ENCODE data around the gene SECTM1.
"Not testable (repeated sequence)": the region's sequence is repeated elsewhere in the genome, so short reads cannot be mapped to it uniquely, and the experiment has no call there.

Gene SECTM1

DNA sequence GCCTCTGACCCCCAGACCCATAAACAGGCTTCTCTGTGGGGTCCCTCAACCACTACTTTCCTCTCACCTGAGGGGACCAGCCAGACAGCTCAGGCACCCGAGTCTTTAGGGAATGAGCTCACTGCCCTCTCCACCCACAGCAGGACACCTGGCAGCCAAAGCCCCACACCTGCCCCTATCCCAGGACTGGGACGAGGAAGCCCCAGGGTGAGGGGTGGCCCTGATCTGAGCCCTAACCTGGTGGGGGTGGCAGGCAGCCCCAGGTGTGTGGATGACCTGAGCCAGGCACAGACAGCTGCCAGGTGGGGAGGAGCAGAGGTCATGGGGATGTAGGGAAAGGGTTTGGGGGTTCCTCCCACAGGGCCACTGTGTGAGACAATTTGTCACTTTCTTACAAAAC is 23.8 kb upstream of the SECTM1 start:
- H3K4me3 Mint-ChIP-seq, result no peak overlapping the region
- no peaks in the 10 kb centered on the region for H3K9me3 Mint-ChIP-seq
- peaks cover 12% of the 10 kb centered on the region for H3K27me3 Mint-ChIP-seq (ENCODE audit: low read depth)
- no peak overlapping the region for H3K27ac Mint-ChIP-seq
- H3K4me1 Mint-ChIP-seq (ENCODE audit: low read depth), result peaks cover 8% of the 10 kb centered on the region
- no peaks in the 10 kb centered on the region for H3K36me3 Mint-ChIP-seq (ENCODE audit: low read depth)

DNA sequence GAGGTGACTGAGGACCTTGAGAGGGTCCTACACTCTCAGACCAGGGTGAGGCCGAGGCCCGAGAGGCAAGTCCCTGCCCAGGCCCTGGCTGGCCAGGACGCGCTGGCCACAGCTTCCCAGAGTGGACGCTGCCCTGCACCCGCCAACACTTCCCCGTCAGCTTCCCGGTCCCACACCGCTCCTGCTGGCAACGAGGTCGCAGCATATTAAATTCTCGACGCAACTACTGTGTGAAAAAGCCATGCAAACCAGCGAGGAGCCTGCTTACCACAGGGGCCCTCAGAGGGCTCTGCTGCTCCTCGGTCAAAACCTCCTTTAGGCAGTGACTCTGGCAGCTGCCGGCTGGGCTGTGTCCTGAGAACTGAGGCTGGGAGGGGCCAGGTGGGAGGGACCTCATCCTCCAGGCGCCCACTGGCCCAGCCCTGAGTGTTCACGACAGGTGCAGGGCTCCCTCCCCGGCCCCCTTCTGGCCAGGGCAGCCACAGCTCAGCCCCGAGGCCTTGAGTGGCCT is 23.3 kb upstream of the SECTM1 start:
- Mint-ChIP-seq H3K4me1 (ENCODE audit: low read depth) (peaks cover 8% of the 10 kb centered on the region), H3K27ac (no peak overlapping the region), H3K9me3 (no peaks in the 10 kb centered on the region), H3K4me3 (no peak overlapping the region), H3K36me3 (ENCODE audit: low read depth) (no peaks in the 10 kb centered on the region), H3K27me3 (ENCODE audit: low read depth) (peaks cover 11% of the 10 kb centered on the region)

DNA sequence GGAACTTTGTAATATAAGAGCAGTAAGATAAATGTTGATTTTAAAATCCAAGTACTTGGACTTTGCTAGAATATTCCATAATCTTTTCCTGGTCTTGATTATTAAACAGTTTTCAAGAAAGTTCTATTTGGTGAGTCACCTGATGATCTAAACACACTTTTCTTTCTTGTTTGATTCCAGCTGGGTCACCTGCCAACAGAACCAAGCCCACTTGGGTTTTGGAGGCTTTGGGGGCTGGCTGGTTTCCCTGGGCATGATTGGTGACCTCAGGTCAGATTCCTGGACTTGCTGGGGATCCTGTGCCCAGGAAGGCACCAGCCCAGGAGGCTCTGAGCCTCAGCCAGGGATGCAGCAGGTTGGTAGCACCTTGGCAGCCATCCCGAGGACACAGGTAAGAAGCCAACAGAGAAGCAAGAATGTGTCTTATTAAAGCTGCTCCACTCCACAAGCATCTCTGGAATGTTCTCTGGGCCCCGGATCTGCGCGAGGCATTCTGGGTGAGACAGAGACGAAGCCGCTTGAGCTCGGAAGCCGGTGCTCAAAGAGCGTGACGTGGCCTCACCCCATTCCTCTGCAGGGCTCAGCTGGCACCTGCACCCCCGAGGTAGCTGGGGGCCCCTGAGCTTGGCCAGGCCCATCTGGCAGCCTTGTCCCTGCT is 22.3 kb upstream of the SECTM1 start:
- no peak overlapping the region for H3K4me3 Mint-ChIP-seq
- H3K4me1 Mint-ChIP-seq (ENCODE audit: low read depth), result peaks cover 8% of the 10 kb centered on the region
- H3K27me3 Mint-ChIP-seq (ENCODE audit: low read depth), result peaks cover 8% of the 10 kb centered on the region
- H3K27ac Mint-ChIP-seq, result no peak overlapping the region
- H3K36me3 Mint-ChIP-seq (ENCODE audit: low read depth), result no peaks in the 10 kb centered on the region
- no peaks in the 10 kb centered on the region for H3K9me3 Mint-ChIP-seq

DNA sequence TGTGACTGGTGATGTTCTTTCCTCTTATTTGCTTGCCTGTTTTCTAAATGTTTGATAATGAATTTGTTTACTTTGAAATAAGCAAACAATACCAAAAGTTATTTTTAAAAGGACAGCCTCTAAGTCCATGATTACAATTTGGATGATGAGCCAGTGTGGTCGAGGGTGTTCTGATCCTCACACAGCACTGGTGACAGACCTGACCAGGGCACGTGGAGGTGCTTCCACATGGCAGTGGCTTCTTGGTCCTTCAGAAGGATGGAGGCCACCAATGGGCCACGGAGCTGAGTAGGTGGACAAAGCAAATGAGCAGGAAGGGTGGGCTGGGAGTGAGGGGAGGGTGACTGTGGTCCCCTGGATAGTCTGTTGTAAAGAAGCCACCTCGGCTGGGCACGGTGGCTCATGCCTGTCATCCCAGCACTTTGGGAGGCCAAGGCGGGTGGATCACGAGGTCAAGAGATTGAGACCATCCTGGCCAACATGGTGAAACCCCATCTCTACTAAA is 21.3 kb upstream of the SECTM1 start:
- no peak overlapping the region for H3K4me3 Mint-ChIP-seq
- H3K9me3 Mint-ChIP-seq, result no peaks in the 10 kb centered on the region
- peaks cover 8% of the 10 kb centered on the region for H3K4me1 Mint-ChIP-seq (ENCODE audit: low read depth)
- no peaks in the 10 kb centered on the region for H3K36me3 Mint-ChIP-seq (ENCODE audit: low read depth)
- H3K27me3 Mint-ChIP-seq (ENCODE audit: low read depth), result peaks cover 8% of the 10 kb centered on the region
- H3K27ac Mint-ChIP-seq, result no peak overlapping the region

DNA sequence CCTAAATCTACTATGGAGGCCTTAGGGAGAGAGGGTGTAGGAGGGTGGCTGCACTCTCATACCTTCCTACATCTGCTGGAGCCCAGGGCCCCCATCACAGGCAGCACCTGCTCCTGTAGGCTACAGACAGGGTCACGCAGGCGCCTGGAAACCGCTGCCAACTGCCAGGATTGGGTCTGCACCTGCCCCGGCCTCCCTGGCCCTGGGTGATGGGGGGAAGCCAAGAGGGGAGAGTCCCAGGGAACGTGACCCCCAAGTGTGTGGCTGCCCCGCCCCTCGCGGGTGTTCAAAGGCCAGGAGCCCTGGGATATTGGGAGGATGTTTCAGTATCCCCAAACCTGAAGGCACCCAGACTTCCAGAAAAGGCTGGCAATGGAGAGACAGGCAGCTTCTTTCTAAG is 19.9 kb upstream of the SECTM1 start:
- peaks cover 7% of the 10 kb centered on the region for H3K27me3 Mint-ChIP-seq (ENCODE audit: low read depth)
- no peak overlapping the region for H3K27ac Mint-ChIP-seq
- no peaks in the 10 kb centered on the region for H3K9me3 Mint-ChIP-seq

DNA sequence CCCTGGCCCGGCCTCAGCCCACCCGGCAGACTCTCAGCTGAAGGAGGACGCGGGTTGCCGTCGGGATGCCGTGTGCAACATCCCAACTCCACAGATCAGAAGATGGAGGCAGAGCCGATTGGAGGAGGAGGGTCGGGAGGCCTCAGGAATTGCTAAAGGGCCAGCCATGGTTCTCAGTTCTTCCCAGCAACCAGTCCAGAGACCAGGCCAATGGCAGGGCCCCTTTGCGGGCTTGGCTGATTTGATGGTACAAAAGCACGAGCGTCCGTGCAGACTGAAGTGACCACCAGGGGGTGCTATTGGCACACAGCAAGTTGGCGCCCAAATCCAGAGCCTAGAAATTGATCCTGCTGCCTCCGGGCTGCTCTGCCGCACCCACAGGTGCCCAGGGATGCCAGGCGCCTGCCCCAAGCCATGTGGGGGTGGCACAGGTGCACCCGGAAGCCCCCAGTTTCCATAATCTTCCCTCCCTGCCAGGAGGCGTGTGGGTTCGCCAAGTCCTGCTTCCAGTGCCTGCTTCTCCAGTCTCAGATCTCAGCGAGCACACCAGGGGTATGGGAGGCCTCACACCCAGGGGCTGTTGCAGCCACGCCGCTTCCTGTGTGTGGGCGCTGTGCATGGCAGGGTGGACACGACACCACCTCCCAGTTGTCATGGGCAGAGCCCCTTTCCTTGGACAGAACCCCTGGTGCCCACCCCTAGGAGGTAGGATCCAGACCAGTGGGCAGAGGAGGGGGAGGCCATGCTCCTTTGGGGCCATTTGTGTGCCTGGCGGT is 18.3 kb upstream of the SECTM1 start:
- H3K27me3 Mint-ChIP-seq (ENCODE audit: low read depth), result peaks cover 3% of the 10 kb centered on the region

More for the DNA sequence above, 19.9 kb upstream of the SECTM1 start:
- H3K4me3 Mint-ChIP-seq, result no peak overlapping the region
- H3K36me3 Mint-ChIP-seq (ENCODE audit: low read depth), result no peaks in the 10 kb centered on the region
- peaks cover 5% of the 10 kb centered on the region for H3K4me1 Mint-ChIP-seq (ENCODE audit: low read depth)

DNA sequence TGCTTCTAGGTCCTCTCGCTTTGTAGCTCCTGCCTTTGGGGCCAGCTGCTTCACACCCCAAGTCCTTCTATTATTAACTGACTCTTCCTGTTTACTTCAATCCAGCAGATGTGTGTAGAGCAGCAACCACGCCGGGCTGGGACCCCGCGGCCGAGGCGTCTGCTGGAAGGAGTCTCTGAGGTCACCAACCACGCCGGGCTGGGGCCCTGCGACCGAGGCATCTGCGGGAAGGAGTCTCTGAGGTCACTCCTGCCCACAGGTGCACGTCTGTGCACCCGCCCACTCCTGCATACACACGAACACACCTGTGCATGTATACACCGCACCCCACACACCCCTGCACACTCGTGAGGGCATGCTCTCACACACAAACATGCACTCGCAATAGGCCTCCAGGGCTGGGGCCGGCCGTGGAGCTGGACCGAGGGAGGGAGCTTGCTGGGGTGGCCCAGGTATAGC is 17.7 kb upstream of the SECTM1 start:
- H3K9me3 Mint-ChIP-seq, result no peaks in the 10 kb centered on the region
- H3K27me3 Mint-ChIP-seq (ENCODE audit: low read depth), result peaks cover 8% of the 10 kb centered on the region
- H3K36me3 Mint-ChIP-seq (ENCODE audit: low read depth), result no peaks in the 10 kb centered on the region
- H3K27ac Mint-ChIP-seq, result no peak overlapping the region
- no peak overlapping the region for H3K4me3 Mint-ChIP-seq
- H3K4me1 Mint-ChIP-seq (ENCODE audit: low read depth), result peaks cover 5% of the 10 kb centered on the region

More for the DNA sequence above, 18.3 kb upstream of the SECTM1 start:
- H3K36me3 Mint-ChIP-seq (ENCODE audit: low read depth), result no peaks in the 10 kb centered on the region
- no peaks in the 10 kb centered on the region for H3K4me1 Mint-ChIP-seq (ENCODE audit: low read depth)
- no peak overlapping the region for H3K4me3 Mint-ChIP-seq
- no peaks in the 10 kb centered on the region for H3K9me3 Mint-ChIP-seq
- H3K27ac Mint-ChIP-seq, result no peak overlapping the region

DNA sequence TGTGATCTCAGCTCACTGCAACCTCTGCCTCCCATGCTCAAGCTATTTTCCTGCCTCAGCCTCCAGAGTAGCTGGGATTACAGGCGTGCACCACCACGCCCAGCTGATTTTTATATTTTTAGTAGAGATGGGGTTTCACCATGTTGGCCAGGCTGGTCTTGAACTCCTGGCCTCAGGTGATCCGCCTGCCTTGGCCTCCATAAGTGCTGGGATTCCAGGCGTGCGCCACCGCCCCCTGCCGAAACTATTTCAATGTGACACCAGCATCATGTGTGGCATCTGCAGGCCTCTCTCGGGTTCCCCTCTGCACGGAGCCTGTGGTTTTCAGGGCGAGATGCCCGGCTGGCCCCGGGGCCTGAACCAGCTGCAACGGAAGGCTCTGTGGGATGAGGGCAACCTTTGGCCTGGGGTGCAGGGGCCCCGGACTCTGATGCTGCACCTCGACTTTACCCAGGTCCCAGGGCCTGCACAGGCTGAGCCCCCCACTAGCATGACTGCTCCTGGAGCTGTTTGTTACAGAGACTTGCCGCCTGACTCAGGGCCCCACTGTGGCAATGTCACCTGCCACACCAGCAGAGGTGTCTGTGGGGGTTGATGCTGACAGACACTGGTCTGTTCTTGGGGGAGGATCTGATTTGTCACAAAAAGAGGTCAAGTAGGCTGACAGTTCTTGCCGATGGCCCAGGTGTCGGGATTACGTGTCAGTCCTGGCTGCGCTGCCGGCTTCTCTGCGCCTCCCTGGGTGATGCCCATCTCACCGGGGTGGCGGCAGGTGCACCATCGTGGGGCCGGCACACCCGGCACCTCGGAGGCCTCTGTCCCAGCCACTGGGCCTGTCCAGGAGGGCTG is 16.8 kb upstream of the SECTM1 start:
- H3K4me1 Mint-ChIP-seq (ENCODE audit: low read depth), result peaks cover 6% of the 10 kb centered on the region
- H3K27ac Mint-ChIP-seq, result no peak overlapping the region

DNA sequence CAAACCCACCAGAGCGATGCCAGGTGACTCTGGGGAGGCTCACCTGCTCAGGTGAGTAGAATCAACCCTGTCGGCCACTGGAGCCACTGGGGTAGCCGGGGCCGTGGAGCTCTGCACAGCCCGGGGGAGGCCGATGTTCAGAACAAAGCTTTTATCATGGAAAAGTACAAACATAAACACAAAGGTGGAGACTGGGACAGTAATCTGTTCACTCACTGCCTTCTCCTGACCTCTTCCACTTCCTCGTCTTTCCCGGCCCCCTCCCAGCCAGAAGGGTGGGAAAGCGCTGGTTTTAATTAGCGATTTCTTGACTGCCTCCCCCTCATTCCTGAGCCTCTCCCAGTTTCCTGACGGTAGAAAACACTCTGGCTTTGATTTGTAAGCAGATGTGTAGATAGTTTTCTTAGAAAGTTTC is 15.7 kb upstream of the SECTM1 start:
- Mint-ChIP-seq H3K4me1 (ENCODE audit: low read depth) (peaks cover 6% of the 10 kb centered on the region), H3K27ac (no peak overlapping the region), H3K36me3 (ENCODE audit: low read depth) (no peaks in the 10 kb centered on the region), H3K27me3 (ENCODE audit: low read depth) (peaks cover 9% of the 10 kb centered on the region), H3K4me3 (no peak overlapping the region), H3K9me3 (no peaks in the 10 kb centered on the region)

More for the DNA sequence above, 16.8 kb upstream of the SECTM1 start:
- peaks cover 9% of the 10 kb centered on the region for H3K27me3 Mint-ChIP-seq (ENCODE audit: low read depth)
- no peaks in the 10 kb centered on the region for H3K9me3 Mint-ChIP-seq
- no peak overlapping the region for H3K4me3 Mint-ChIP-seq
- no peaks in the 10 kb centered on the region for H3K36me3 Mint-ChIP-seq (ENCODE audit: low read depth)

DNA sequence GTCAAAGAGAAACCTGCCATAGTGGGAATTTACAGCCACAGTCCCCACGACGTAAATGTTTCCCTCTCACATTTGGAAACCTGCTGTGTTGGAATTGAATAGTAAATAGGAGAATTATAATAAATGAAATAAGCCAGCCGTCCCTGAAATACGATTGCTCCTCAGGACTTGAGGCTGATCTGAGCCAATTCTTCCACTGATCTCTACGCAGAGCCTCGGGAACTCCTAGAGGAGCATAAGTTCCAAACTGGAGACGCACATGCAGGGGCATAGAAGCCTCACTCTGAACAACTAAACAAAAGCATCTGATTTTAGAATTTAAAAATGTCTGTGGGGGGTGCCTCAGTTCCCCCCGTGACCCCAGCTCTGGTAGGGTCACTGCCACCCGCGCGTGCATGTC is 15.3 kb upstream of the SECTM1 start:
- H3K4me3 Mint-ChIP-seq, result no peak overlapping the region
- no peaks in the 10 kb centered on the region for H3K9me3 Mint-ChIP-seq
- peaks cover 6% of the 10 kb centered on the region for H3K4me1 Mint-ChIP-seq (ENCODE audit: low read depth)
- H3K27me3 Mint-ChIP-seq (ENCODE audit: low read depth), result peaks cover 9% of the 10 kb centered on the region
- no peaks in the 10 kb centered on the region for H3K36me3 Mint-ChIP-seq (ENCODE audit: low read depth)
- no peak overlapping the region for H3K27ac Mint-ChIP-seq

DNA sequence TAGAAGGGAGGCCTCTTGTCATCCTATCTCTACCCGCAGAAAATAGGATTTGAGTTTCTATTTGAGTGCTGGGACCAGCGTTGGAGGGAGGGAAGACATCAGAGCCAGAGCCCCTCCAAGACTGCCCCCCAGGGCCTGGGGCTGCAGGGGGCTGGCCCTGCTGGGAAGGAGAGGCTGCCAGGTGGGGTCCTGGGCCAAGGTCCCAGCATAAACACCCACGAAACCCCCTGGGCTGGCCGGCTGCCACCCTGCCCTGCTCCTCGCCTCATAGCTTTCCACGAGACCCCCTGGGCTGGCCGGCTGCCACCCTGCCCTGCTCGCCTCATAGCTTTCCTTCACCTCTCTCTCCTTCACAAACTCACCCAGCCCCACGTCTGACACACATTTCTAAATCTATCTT is 14.9 kb upstream of the SECTM1 start:
- Mint-ChIP-seq H3K4me3 (no peak overlapping the region), H3K27ac (no peak overlapping the region), H3K9me3 (no peaks in the 10 kb centered on the region), H3K36me3 (ENCODE audit: low read depth) (no peaks in the 10 kb centered on the region), H3K4me1 (ENCODE audit: low read depth) (peaks cover 6% of the 10 kb centered on the region), H3K27me3 (ENCODE audit: low read depth) (peaks cover 9% of the 10 kb centered on the region)

DNA sequence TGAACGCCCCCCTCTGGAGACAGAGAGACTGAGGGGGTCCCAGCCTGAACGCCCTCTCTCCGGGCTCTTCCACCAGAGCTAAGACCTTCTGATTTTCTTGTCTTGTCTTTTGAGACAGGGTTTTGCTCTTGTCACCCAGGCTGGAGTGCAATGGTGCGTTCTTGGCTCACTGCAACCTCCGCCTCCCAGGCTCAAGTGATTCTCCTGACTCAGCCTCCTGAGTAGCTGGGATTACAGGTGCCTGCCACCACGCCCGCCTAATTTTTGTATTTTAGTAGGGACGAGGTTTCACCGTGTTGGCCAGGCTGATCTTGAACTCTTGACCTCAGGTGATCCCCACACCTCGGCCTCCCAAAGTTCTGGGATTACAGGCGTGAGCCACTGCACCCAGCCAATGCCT is 14.4 kb upstream of the SECTM1 start:
- not testable (repeated sequence) for H3K4me1 Mint-ChIP-seq (ENCODE audit: low read depth); H3K9me3 Mint-ChIP-seq; H3K27me3 Mint-ChIP-seq (ENCODE audit: low read depth); H3K4me3 Mint-ChIP-seq; H3K27ac Mint-ChIP-seq; H3K36me3 Mint-ChIP-seq (ENCODE audit: low read depth)

DNA sequence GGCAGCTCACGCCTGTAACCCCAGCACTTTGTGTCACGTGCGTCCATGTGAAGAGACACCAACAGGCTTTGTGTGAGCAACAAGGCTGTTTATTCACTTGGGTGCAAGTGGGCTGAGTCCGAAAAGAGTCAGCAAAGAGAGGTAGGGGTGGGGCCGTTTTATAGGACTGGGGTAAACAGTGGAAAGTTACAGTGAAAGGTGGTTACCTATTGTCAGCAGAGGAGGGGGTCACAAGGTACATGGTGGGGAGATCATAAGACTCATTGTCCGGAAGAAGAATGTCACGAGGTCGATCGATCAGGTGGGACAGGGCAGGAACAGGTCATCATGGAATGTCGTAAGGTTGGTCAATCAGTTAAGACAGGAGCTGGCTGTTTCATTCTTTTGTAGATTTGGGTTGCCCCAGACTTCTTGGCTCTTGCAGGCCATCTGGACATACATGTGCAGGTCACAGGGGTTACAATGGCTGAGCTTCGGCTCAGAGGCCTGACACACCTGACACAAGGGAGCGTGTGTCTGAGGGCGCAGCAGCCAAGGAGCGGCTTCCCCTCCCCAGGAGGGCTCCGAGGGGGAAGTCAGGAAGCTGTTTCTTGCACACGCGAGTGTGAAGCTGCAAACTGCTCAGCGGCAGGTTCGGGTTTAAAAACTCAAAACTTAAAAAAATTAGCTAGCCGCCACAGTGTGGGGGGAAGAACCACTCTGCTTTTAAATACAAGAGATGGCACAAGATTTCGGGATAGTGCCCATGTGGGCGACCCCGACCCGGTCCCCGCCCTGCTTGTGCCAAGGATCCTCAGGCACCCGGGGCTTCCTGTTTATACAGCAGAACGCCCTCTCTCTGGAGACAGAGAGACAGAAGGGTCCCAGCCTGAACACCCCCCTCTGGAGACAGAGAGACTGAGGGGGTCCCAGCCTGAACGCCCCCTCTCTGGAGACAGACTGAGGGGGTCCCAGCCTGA is 13.1 kb upstream of the SECTM1 start:
- H3K36me3 Mint-ChIP-seq (ENCODE audit: low read depth), result no peaks in the 10 kb centered on the region
- no peaks in the 10 kb centered on the region for H3K9me3 Mint-ChIP-seq
- H3K27ac Mint-ChIP-seq, result no peak overlapping the region
- H3K4me3 Mint-ChIP-seq, result peak overlapping the region; percentile 34
- peaks cover 6% of the 10 kb centered on the region for H3K4me1 Mint-ChIP-seq (ENCODE audit: low read depth)
- H3K27me3 Mint-ChIP-seq (ENCODE audit: low read depth), result peaks cover 9% of the 10 kb centered on the region

All from T-helper 1 cell treated with Interleukin-12 subunit alpha and Interleukin-12 subunit beta and Interleukin-4 antibody, amounts not matched to agents 30 μg/mL and 1 μg/mL, for 36 hours (primary cell).